Adipose tissue (tissue), 3 donors: ENCODE measurements around the gene ZC3H11A. TPM values are rescaled to one million over a fixed set of nuclear protein-coding genes. Genes with fewer than 3 reads are reported as not detected.
"Not testable (repeated sequence)": the region's sequence is repeated elsewhere in the genome, so short reads cannot be mapped to it uniquely, and the experiment has no call there.

Experiments
- H3K27ac ChIP-seq: one replicate; pipeline ENCODE4 v1.5.1; 2013; ENCODE audit warnings: low read depth, low read length
- WGBS, 3 donors: extraction: QIAGEN DNeasy Blood & Tissue Kit; methylation state at CpG; one replicate each; pipeline ENCODE4 v1.1.7; 2013; 5-methylcytosine and 5-hydroxymethylcytosine counted together
- polyA plus RNA-seq, 3 donors: library from polyadenylated mRNA; stranded (reverse); fragments of 200-250 nt; gene quantifications; one replicate each; pipeline ENCODE4 v1.2.3, GENCODE V29; 2013
- donor health status: healthy with polysubstance abuse.
- donor health status: Bipolar disorder and iron deficiency.
- donor health status: healthy.

Gene ZC3H11A
- polyA plus RNA-seq = 10 to 100 TPM; 19.9 to 49.4 (median 40.5) TPM

DNA sequence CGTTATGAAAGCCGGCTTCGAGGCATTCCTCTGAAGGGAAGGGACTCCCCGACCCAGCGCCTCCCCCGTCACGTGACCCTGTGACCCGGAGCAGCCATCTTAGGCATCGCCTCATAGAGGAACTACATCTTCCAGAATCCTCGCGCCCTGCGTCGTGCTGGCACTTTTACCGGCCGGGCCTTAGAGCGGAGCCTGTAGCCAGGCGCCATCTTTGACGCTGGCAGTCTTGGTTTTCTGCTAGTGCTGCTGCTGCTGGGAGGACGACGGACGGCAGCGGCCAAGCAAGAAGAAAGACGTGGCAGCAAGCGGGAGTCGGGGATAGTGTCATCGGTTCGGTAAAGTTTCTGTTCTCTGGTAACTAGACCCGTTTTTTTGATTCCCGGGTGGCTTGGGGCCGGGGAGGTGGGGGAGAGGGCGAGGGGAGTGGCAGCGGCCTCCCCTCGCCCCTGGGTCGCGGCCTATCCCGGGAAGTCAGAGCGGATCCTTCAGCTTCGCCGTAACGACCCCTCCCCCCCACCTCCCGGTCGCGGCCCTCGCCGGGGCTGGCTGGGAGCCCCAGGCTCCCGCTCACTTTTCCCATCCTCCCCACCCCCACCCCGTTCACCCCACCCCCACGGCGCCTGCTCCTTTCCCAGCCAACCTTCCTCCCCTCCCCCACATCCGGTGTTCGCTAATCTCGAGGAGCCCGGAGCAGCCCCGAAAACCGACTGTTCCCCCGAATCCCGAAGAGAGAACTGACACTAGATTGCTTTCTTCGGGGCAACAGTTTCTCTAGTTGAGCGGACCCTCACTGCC lies at the start of gene ZC3H11A, which contains the start of gene ZBED6:
Gene ZC3H11A (plus strand): TSS at position 183 of the 795 bp plus-strand sequence. CDS start 21,448 bp downstream, outside the sequence.
Gene ZBED6 (plus strand): TSS at position 183 of the 795 bp plus-strand sequence. CDS start 1,900 bp downstream, outside the sequence.
- peak within 1 kb of the TSS; percentile 52 for H3K27ac ChIP-seq
- 0 to 1% (median 1%) methylated on average over 51 to 59 of the region's 59 CpGs for WGBS, 3 donors

DNA sequence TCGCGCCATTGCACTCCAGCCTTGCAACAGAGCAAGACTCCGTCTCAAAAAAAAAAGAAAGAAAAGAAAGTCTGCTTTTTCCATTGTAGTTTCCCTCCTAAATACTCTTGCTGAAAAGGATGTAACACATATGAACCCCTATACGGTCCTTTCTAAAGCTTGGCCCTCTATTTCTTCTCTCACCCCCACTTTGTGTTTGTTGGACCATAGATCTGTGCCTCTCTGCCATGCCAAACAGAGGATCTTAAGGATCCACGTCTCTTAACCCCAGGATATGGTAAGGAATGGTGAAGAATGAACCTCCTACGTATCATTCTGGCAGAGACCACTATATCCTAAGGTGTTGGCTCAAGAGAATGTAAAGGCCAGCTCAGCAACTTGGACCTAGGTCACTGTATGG lies 49.1 kb upstream of the ZC3H11A start:
- H3K27ac ChIP-seq = no peak overlapping the region
- WGBS, 3 donors = 96 to 97% (median 96%) methylated on average over 6 of the region's 6 CpGs

DNA sequence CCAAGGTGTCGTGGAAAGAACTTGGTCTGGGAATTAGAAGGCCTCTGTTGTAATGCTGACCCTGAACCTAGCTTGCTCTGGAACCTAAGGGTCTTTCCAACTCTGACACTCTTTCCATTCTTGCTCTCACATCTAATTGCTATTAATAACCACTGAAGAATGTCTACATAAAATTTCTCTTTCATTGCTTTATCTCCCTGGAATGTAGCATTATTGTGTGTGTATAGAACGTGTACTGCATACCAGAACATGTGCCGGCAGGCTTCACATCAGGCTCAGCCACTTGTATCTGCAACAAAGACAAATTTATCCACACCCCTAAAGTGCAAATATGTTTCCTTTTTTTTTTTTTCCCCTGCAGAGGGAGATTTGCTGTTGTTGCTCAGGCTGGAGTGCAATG lies 44.4 kb upstream of the ZC3H11A start:
- no peak overlapping the region for H3K27ac ChIP-seq
- WGBS, 3 donors = 70 to 87% (median 87%) methylated on average over 3 of the region's 3 CpGs

DNA sequence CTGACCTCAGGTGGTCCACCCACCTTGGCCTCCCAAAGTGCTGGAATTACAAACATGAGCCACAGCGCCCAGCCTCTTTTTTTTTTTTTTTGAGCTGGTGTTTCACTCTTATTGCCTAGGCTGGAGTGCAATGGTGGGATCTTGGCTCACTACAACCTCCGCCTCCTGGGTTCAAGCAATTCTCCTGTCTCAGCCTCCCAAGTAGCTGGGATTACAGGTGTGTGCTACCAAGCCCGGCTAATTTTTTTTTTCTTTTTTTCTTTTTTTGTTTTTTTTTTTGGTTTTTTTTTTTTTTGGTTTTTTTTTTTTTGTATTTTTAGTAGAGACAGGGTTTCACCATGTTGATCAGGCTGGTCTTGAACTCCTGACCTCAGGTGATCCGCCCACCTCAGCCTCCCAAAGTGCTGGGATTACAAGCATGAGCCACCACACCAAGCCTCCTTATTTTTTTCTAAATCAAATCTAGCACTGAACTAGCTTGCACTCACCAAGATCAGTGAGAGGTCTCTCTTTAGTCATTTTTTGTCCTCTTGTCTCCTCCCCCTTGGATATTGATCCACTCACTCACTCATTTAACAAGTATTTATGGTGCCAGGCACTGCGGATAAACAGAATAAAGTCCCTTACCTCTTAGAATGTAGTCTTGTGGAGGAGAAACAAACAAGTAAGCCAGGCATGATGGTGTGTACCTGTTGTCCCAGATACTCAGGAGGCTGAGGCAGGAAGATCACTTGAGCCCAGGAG lies 43.6 kb upstream of the ZC3H11A start:
- H3K27ac ChIP-seq = not testable (repeated sequence)
- 82 to 95% (median 94%) methylated on average over 5 of the region's 5 CpGs for WGBS, 3 donors

DNA sequence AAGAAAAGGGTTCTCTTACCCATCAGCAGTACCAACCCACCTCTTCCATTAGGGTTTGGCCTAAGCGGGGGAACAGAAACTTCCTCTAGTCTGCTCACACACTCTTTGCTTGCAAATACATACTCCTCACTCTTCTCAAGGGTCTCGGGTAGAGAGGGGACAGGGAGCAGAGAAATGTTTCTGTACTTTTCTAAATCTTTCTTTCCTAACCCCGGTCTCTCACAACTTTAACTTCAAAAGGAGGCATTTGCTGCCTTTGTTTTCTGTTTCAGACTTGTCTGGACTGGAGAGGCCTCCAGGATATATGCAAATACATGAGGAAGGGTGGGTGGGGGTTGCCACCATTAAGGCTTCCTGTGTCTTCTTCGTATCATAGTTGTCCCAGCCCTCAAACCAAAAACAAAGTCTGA lies 41.0 kb upstream of the ZC3H11A start:
- H3K27ac ChIP-seq = no peak overlapping the region

DNA sequence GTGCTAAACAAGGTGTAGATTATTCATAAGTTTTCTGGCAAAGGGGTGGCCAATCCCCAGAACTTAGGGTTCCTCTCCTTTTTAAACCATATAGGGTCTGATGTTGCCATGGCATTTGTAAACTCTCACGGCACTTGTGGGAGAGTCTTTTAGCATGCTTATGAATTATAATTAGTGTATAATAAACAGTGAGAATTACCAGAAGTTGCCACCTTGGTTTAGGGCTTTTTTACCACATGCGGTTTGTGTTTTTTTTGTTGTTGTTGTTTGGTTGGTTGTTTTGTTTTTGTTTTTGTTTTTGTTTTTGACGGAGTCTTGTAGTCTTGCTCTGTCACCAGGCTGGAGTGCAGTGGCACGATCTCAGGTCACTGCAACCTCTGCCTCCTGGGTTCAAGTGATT lies 39.4 kb upstream of the ZC3H11A start:
- WGBS, 3 donors = 77 to 91% (median 90%) methylated on average over 4 of the region's 4 CpGs
- no peak overlapping the region for H3K27ac ChIP-seq

More for the DNA sequence above, 41.0 kb upstream of the ZC3H11A start:
- WGBS, 3 donors = 78 to 86% (median 81%) methylated on average over 4 of the region's 4 CpGs

DNA sequence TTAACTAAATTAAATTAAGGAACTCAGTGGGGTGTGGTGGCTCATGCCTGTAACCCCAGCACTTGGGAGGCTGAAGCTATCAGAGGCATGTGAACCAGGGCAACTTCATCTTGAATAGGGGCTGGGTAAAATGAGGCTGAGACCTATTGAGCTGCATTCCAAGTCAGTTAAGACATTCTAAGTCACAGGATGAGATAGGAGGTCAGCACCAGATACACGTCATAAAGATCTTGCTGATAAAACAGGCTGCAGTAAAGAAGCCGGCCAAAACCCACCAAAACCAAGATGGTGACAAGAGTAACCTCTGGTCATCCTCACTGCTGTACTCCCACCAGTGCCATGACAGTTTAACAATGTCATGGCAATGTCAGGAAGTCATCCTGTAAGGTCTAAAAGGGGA lies 36.7 kb upstream of the ZC3H11A start:
- H3K27ac ChIP-seq = not testable (repeated sequence)
- WGBS, 3 donors = 85 to 95% (median 88%) methylated on average over 2 of the region's 2 CpGs

DNA sequence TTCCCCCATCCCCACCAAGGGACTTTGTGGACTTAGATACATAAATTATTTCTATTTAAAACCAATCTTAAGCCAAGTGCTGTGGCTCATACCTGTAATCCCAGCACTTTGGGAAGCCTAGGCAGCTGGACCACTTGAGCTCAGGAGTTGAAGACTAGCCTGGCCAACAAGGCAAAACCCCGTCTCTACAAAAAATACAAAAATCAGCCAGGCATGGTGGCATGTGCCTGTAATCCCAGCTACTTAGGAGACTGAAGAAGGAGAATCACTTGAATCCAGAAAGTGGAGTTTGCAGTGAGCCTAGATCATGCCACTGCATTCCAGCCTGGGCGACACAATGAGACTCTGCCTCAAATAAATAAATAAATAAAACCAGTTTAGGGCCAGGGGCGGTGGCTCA lies 34.9 kb upstream of the ZC3H11A start:
- WGBS, 3 donors = 91 to 99% (median 97%) methylated on average over 3 of the region's 3 CpGs
- H3K27ac ChIP-seq = no peak overlapping the region

DNA sequence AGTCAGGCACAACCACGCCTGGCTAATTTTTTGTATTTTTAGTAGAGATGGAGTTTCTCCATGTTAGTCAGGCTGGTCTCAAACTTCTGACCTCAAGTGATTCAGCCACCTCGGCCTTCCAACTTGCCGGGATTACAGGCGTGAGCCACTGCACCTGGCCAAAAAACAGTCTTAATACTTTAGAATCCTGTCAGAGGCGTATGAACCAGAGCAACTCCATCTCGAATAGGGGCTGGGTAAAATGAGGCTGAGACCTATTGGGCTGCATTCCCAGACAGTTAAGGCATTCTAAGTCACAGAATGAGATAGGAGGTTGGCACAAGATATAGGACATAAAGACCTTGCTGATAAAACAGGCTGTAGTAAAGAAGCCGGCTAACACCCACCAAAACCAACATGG lies 33.5 kb upstream of the ZC3H11A start:
- H3K27ac ChIP-seq = not testable (repeated sequence)
- 80 to 88% (median 82%) methylated on average over 7 of the region's 7 CpGs for whole genome bisulfite sequencing, 3 donors

DNA sequence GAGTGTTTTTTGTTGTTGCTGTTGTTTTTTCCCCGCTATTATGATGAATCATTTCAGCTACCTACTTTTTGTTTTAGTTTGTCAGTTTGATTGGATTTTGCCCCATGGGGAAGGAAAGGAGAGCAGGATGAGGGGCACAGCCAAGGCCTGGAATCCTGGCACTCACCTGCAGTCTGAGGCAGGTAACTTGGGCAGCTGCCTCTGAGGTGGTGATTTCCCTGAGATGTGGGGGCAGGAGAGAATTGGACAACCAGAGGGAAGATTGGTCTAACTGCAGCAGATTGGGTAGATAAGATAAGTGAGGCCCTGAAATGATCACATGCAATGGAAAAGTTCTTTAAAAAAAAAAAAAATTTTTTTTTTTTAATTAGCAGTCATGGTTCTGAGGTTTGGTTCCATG lies 31.9 kb upstream of the ZC3H11A start:
- 95 to 100% (median 100%) methylated on average over 1 of the region's 1 CpG for WGBS, 3 donors
- H3K27ac ChIP-seq = no peak overlapping the region

DNA sequence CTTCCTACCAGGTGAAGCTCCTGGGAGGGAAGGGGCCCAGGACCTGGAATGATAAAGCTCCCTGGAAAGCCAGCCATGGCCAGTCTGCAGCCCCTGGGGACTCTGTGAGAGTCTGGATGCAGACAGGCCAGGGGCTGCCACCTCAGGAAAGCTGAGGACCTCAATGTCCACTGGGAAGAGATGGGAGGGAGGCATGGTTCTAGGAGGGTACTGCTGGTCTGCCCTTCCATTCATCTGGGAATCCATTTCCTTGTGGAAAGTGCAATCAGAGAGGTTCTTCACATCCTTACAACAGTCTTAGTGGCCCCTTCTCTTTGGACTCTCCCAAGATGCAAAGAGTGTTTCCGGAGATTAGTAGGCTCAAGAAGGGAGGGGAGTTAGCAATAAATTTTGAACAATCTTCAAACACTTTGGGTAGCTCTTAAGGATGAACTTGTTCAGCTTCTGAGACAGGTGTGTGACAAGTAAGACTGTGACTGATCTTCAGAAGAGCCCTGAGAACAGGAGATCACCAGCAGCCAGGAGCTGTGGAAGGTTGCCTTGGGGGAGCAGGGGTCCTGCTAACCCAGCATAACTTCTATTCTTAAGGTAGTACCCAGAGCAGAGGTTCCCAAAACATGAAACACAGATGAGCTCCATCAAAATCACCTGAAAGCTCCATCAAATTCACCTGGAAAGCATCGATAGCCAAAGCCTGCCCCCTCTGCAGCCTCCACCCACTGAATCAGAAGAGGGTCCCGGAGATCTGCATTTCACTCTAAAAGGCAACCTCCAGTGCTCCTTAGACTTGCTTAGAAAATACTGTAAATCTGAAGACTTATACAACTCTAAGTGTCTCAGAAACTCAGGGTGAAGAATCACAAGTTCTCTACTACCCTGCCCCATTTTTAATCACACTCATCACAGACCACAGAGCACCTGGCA lies 31.1 kb upstream of the ZC3H11A start:
- no peak overlapping the region for H3K27ac ChIP-seq
- WGBS, 3 donors = 65 to 87% (median 86%) methylated on average over 3 of the region's 3 CpGs

DNA sequence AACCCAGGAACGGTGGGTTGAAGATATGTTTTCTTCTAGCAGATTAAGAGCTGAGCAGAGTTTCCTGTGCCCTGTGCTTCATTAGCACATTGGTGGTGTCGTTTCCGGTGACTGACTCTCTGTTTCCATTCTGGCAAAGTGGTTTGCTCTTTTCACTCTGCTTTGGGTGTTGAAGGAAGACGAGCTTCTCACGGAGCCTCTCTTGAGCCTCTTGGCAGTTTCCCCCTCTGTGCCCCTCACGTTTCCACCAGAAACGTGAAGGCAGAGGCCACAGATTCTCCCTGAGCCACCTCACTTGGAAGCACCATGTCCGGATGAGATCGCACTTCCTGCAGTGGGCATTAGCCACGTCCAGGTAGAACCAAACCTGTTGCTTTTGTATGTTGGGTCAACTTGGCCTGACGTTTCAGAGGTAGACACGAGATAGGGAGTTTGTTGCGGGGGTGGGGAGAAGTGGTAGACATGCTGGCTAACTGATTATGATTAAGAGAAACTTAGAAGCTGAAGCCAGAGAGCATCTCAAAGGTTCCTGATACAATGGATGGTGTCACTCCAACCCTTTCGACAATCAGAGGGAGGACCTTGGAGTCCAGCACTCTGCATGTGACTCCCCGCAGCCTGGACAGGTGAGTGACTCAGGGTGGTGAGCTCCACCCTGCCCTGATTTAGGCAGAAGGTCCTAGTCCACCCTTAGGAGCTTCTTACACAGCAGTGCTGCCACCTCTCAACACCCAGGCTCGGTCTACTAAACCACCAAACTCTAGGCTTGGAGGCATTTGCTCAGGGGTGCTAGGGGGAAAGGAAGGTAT lies 30.2 kb upstream of the ZC3H11A start, which contains the start of gene LAX1:
Gene LAX1 (plus strand): TSS at position 155 of the 809 bp plus-strand sequence. CDS start 383 bp downstream, at position 538.
- H3K27ac ChIP-seq = no peak within 1 kb of the TSS
- 65 to 66% (median 66%) methylated on average over 16 of the region's 16 CpGs for WGBS, 3 donors

DNA sequence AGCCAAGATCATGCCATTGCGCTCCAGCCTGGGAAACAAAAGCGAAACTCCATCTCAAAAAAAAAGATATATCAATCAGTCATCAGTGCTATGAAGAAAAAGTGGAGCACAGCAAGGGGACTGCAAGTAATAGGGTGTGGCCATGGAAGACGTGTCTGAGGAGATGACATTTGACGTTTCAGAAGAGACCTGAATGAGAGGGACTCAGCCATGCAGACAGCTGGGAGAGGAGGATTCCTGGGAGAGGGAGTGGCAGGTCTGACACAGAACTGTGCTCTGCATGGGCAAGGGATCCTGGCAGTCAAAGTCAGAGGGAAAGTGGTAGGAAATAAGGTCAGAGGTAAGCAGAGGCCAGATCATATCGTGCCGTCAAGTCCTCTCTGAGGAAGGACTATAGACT lies 27.2 kb upstream of the ZC3H11A start:
- 76 to 88% (median 84%) methylated on average over 6 of the region's 6 CpGs for WGBS, 3 donors

DNA sequence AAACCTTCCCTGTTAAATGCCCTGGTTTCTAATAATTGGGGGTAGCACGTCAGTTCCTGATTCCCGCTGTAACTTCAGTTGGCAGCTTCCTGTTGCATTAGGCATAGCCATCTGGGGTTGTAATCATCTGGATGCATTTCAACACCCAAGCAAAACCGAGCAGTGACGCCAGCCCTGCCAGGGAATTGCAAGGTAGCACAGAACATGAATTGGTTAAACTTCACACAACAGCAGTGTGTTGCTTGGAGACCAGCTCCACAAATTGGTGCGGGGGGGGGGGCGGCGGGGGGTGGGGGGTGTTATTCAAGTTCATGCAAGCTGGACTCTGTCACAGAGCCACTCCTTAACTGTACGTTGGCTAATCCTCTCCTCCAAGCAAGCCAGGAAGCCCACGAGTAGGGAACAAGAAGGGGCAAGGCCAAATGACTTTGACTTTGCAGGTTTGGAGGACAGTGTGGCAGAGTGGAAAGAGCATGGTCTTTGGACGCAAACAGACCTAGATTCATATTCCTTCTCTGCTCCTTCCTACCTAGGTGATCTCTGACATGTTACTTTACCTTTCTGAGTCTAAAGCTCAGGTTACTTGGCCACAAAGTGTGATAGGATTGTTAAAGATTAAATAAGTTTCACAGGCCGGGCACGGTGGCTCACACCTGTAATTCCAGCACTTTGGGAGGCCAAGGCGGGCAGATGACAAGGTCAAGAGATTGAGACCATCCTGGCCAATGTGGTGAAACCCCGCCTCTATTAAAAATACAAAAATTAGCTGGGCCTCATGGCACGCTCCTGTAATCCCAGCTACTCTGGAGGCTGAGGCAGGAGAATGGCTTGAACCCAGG lies 25.7 kb upstream of the ZC3H11A start:
- 31 to 38% (median 38%) methylated on average over 15 of the region's 15 CpGs for WGBS, 3 donors
- H3K27ac ChIP-seq = no peak overlapping the region

More for the DNA sequence above, 27.2 kb upstream of the ZC3H11A start:
- no peak overlapping the region for H3K27ac ChIP-seq

DNA sequence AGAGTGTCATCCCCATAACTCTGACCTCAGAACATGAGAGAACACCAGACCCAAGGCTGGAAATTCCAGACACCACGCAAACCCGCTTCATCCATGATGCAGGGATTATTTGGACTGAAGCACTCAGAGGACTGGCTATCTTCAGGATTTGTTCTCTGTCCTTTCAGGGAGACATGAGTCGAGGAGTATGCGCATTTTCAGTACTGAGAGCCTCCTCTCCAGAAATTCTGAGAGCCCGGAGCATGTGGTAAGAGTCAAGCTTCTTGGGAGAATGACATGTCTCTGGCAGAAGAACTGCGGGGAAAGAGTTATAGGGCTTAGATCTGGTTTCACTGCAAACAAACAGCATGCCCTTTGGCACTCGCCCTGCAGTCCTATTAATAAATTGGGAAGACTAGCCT lies 23.5 kb upstream of the ZC3H11A start:
- no peak overlapping the region for H3K27ac ChIP-seq

DNA sequence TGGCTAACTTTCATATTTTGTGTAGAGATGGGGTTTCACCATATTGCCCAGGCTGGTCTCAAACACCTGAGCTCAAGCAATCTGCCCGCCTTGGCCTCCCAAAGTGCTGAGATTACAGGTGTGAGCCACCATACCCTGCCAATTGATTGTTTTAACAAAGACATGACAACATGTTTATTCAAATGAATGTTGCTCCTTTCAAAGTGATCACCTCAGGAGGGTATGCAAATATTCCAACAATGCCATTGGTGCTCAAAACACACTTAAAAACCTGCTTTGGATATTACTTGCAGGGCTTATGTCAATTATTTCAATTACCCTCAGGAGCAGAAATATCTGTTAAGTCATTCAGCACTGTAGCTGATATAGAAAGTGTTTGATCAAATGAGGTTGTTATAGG lies 22.6 kb upstream of the ZC3H11A start:
- no peak overlapping the region for H3K27ac ChIP-seq
- 88 to 100% (median 93%) methylated on average over 1 of the region's 1 CpG for WGBS, 3 donors

More for the DNA sequence above, 23.5 kb upstream of the ZC3H11A start:
- 57 to 74% (median 72%) methylated on average over 7 of the region's 7 CpGs for WGBS, 3 donors

DNA sequence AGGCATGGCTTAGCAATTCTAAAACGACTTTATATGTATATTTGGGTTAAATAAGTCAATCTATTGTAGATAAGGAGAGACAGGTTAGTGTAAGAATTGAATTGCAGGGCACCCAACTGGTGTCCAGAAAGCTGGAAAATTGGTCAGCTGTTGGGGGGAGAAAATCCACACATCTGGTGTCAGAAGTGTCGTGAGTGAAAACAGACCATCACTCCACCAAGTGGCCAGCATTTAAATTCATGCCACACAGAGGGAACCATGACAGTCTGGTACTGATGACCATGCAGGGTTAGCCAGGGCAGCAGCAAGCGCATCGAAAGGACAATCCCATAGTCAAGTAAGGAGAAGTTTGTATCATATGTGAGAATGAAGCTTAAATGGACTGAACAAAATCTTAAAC lies 18.8 kb upstream of the ZC3H11A start:
- WGBS, 3 donors = 57 to 71% (median 70%) methylated on average over 4 of the region's 4 CpGs
- H3K27ac ChIP-seq = no peak overlapping the region
